NCI-H1436 (cell line): ENCODE results near the gene CDH16.
A peak's percentile ranks its signal among the peaks of the same experiment; 100 is the strongest.

ENCODE experiments used
- DNase-seq: peaks from one replicate; lab custom pipeline; 2025; lab: John Stamatoyannopoulos, UW

The CDH16 gene

DNA sequence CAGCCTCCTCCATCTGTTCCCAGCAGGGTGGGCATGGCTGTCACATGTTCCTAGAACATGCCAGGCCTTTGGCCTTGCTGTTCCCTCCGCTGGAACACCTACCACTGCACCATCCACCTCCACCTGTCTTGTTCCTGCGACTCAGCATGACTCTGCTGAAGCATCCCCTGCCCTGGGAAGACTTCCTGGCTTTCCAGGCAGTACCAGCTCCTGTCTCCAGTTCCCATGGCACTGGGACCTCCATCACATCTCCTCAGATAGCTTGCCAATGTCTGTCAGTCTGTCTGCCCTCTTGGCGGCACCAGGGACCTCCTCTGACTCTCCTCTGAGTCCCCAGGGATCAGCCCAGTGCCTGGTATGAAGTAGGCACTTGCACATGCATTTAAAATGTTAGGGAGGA, 22.7 kb downstream of the CDH16 start:
- DNase-seq: no peak

DNA sequence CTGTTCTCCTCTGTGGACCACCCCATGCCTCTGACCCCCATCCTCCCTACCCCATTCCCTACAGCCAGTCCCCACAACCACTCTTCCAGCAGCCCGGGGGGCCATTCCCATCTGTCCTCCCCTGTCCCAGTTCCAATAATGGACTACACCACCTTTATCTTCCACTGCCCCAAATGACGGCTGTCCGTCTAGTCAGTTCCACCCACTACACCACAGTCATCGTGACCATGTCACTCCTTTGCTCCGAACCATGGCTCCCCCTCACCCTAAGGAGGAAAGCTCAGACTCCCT, 23.1 kb downstream of the CDH16 start:
- no peak for DNase-seq

DNA sequence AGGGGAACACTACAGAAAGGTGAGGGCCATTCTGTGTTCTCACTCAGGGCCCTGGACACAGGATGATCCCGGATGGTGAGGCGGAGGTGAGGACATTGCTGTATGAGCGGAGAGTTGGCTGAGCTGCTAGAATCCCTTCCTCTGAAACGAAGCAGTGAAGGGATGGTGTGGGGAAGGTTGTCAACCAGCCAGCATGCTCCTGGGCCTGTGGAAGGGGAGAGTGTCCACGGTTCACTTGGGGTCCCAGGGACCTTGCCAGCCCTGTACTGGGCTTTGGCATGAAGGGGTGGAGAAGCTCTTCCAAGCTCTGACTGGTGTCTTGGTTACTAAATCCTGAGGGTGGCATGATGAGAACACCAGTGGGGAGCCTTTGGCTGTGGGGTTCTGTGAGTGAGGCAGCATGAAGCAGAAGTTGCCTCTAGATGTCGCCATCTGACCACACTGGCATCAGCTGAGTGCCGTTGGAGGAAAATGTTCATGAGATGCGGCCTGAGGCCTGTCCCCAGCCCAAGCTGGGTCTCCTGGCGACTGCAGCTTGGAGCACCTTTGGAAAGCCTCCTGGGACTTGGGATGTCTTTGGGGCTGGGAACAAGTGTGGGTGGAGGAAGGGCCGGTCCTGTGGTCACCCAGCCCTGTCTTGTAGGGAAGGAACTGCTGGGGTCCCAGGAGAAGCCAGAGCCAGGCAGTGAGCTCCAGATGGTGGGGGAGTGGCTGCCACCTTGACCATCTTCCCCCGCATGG, 23.6 kb downstream of the CDH16 start:
- peak; percentile 55 for DNase-seq

- no peak for DNase-seq
Measured at GRCh38 chr16:66894055-66894454, 24.6 kb downstream of the CDH16 start.

DNA sequence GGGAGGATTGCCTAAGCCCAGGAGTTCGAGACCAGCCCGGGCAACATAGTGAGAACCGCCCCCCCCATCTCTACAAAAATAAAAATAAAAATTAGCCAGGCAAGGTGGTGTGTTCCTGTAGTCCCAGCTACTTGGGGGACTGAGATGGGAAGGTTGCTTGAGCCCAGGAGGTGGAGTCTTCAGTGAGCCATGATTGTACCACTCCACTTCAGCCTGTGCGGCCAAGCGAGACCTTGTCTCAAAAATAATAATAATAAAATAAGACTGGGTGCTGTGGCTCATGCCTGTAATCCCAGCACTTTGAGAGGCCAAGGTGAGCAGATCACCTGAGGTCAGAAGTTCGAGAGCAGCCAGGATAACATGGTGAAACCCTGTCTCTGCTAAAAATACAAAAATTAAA, 26.9 kb downstream of the CDH16 start:
- no peak for DNase-seq

DNA sequence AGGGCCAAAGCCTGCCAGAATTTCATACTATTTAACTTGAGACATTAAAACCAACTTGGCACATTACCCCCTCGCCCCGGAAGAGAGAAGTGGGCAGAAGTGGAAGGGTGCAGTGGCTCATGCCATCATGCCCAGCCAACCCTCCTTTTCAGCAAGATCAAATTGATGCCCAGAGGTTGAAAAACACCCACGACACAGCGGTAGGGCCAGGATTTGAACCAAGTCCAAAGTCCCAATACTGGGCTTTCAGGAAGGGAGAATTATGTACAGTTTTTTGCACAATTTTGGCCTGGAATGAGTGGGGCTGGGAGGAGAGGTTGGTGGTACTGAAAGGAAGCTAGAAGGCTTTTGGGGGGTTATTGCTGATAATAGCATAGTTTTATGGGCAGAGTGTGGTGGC, 27.3 kb downstream of the CDH16 start:
- no peak for DNase-seq

GRCh38 chr16:66890799-66891198, 27.9 kb downstream of the CDH16 start:
- DNase-seq: no peak

GRCh38 chr16:66889622-66890021, 29.1 kb downstream of the CDH16 start:
- DNase-seq: no peak

GRCh38 chr16:66888647-66889615, 29.8 kb downstream of the CDH16 start:
- no peak for DNase-seq

GRCh38 chr16:66886914-66887313, 31.8 kb downstream of the CDH16 start:
- no peak for DNase-seq

DNA sequence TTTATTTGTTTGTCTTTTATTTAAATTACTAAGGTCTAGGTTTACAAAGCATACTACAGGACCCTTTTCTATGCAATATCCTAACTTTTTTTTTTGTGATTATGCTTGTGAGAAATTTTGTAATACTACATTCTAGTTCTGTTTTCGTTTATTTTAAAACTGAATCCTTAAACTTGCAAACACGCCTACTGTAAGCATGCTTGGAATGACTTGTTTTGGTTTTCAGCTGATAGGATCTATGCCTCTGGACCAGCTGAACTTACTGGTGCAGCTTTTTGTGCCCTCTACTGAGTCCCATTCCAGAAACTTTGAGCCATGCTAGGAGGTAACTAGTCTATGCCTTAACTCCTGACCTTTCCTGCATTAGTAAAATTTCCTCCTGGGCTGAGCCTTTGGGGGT, 32.4 kb downstream of the CDH16 start:
- no peak for DNase-seq

GRCh38 chr16:66885491-66885890, 33.2 kb downstream of the CDH16 start:
- DNase-seq: no peak

DNA sequence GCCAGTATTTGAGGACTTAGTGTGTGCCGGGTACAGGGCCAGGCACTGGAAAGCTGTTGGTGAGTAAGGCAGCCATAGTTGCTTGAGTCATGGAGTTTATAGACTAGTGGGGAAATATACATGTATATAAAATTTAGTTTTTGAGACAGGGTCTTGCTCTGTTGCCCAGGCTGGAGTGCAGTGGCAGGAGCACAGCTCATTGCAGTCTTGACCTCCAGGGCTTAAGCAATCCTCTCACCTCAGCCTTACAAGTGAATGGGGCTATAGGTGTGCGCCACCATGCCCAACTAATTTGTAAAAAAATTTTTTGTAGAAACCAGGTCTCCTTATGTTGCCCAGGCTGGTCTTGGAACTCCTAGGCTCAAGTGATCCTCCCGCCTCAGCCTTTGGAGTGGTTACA, 36.0 kb downstream of the CDH16 start:
- no peak for DNase-seq

GRCh38 chr16:66881964-66882508, 36.6 kb downstream of the CDH16 start:
- DNase-seq: no peak

DNA sequence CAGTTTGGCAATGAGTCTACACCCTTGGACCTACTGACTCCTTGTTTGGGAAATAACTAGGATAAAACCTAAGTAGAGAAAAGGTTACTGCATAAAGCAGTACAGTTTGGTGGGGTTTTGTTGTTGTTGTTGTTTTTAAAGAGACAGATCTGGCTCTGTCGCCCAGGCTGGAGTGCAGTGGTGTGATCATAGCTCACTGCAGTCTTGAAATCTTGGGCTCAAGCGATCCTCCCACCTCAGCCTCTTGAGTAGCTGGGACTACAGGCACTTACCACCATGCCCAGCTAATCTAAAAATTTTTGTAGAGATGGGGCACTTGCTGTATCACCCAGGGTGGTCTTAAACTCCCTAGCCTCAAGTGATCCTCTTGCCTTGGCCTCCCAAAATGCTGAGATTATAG, 37.1 kb downstream of the CDH16 start:
- DNase-seq: no peak

DNA sequence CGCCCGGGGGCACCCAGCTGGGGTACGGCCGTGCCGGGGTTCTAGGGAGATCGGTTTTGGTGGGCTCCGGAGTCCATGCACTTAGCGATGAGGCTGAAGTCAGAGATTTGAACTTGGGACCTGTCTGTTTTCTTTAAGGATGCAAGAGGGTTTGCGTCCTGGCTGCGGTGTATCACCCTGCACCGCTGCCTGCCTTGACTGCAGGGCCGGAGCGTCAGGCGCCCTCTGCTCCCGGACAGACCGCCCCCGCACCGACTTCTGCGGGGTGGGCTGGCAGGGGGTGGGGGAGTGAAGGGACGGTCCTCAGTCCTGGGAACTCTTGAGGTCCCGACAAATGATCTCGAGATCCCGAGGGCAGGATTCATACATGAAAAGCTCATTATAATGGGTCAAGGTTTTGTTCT, 37.7 kb downstream of the CDH16 start:
- DNase-seq: no peak

GRCh38 chr16:66880288-66881013, 38.2 kb downstream of the CDH16 start, which contains the start of gene PDP2:
Gene PDP2 (plus strand): TSS chr16:66880515. CDS start chr16:66884285, 3,770 bp downstream.
- peak; percentile 89 for DNase-seq

GRCh38 chr16:66878067-66878466, 40.6 kb downstream of the CDH16 start:
- no peak for DNase-seq

- DNase-seq: peak; percentile 29
Measured at GRCh38 chr16:66874079-66874775, 44.5 kb downstream of the CDH16 start.

- no peak for DNase-seq
Measured at GRCh38 chr16:66873685-66874055, 45.0 kb downstream of the CDH16 start.

DNA sequence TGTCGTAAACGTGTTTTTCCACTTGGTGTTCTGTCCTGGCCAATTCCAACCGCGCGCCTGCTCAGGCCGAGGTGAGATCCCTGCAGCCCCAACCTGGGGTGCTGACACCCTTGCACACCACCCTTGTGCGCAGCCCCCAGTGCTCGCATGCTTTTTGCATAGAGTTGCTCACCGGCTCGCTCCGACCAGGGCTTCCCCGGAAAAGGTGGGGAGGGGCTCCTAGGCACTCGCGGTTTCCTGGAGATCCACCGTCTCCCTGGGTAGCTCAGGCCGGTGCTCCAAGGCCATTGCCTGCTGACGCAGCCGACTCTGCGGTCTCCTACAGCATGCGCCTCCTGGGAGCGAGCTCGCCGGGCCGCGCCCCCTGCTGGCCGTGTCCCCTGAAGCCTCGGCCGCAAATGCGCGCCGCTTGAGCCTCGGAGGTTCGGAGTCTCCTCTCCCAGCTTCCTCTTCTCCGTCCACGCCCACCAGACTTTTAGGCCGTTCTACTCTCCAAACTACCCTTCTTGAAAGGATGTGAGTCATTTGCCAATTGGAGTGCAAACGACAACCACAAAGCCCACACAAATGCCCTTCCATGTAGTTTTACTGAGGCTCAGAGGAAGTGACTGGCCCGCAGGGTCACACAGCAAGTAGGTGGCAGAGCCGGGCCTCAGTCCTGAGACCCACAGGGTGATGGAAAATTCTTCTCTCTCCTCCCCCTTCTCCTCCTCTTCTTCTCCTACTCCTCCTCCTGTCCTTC, 45.6 kb downstream of the CDH16 start:
- DNase-seq: peak; percentile 81
